PC-9 (cell line): ENCODE measurements around the gene TRIO.

Experiments used
- EZH2 ChIP-seq: fragments of 200-600 bp; sonication (generic); IDR thresholded peaks from 2 replicates; pipeline ENCODE4 v1.8.0; 2017; ENCODE audit warnings: antibody characterized with exemption, low read depth
- TF ChIP-seq, protein P1 (sequence below): fragments of 200-600 bp; sonication (generic); conservative IDR thresholded peaks from 2 replicates; pipeline ENCODE4 v1.6.1; 2017; ENCODE audit warnings: mixed run types, antibody characterized with exemption, mild to moderate bottlenecking, moderate library complexity

DNA sequence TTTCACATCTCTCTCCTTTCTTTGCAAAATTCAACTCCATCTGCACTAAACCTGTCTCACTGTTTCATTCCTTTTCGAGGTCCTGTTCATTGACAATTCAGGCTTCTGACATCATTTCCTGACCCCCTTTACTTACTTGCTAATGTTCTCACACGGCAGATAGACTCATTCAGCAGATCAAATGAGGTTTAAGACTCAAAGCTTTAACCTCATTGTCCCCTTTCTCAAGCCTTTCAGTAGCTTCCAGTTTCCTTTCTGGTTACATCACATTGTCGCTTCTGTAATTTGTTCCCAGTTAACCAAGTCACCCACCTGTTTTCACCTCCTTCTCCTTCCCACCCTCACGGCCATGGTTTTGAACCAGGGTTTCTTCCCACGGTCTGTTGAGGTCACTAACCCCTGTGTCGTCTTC is 295.1 kb downstream of the TRIO start:
- TF ChIP-seq, protein P1, sequence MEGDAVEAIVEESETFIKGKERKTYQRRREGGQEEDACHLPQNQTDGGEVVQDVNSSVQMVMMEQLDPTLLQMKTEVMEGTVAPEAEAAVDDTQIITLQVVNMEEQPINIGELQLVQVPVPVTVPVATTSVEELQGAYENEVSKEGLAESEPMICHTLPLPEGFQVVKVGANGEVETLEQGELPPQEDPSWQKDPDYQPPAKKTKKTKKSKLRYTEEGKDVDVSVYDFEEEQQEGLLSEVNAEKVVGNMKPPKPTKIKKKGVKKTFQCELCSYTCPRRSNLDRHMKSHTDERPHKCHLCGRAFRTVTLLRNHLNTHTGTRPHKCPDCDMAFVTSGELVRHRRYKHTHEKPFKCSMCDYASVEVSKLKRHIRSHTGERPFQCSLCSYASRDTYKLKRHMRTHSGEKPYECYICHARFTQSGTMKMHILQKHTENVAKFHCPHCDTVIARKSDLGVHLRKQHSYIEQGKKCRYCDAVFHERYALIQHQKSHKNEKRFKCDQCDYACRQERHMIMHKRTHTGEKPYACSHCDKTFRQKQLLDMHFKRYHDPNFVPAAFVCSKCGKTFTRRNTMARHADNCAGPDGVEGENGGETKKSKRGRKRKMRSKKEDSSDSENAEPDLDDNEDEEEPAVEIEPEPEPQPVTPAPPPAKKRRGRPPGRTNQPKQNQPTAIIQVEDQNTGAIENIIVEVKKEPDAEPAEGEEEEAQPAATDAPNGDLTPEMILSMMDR: no peak
- TF ChIP-seq EZH2: no peak
